Activated CD8-positive, alpha-beta T cell treated with anti-CD3 and anti-CD28 coated beads, Interleukin-2, amount 10 ng/mL, durations not matched to agents 7 days and 5 days (primary cell): ENCODE data around the gene OR2T1. TPM values are rescaled to one million over a fixed set of nuclear protein-coding genes. Genes with fewer than 3 reads are reported as not detected.

ENCODE experiments used
- total RNA-seq, 2 experiments: library from RNA; stranded (reverse); gene quantifications; one replicate each; pipeline ENCODE4 v1.2.3, GENCODE V29; 2021

OR2T1 gene
- total RNA-seq, 2 experiments from 2014 or later = not detected

Other genes with a start within 250 kb of the OR2T1 start
- gene OR2M2, start 228.2 kb upstream of the OR2T1 start, total RNA-seq = not detected
- gene OR2M3, start 205.8 kb upstream of the OR2T1 start, total RNA-seq = not detected
- gene OR2M4, start 171.6 kb upstream of the OR2T1 start, total RNA-seq = not detected
- not detected for gene OR2T33, start 125.1 kb upstream of the OR2T1 start, total RNA-seq
- not detected for gene OR2T12, start 99.6 kb upstream of the OR2T1 start, total RNA-seq
- not detected for gene OR2M7, start 78.5 kb upstream of the OR2T1 start, total RNA-seq
- not detected for gene OR14C36, start 54.3 kb upstream of the OR2T1 start, total RNA-seq
- gene OR2T4, start 41.4 kb upstream of the OR2T1 start, total RNA-seq = not detected
- not detected for gene OR2T6, start 27.3 kb upstream of the OR2T1 start, total RNA-seq
- gene OR2T2, start 42.6 kb downstream of the OR2T1 start, total RNA-seq = not detected
- gene OR2T3, start 70.3 kb downstream of the OR2T1 start, total RNA-seq = not detected
- gene OR2T5, start 85.5 kb downstream of the OR2T1 start, total RNA-seq = not detected
- gene OR2G6, start 105.0 kb downstream of the OR2T1 start, total RNA-seq = not detected
- gene OR2T29, start 159.7 kb downstream of the OR2T1 start, total RNA-seq = not detected
- not detected for gene OR2T34, start 171.7 kb downstream of the OR2T1 start, total RNA-seq
- not detected for gene OR2T10, start 194.7 kb downstream of the OR2T1 start, total RNA-seq
- not detected for gene OR2T11, start 232.0 kb downstream of the OR2T1 start, total RNA-seq
- gene OR2T35, start 242.2 kb downstream of the OR2T1 start, total RNA-seq = not detected